Testis (tissue), 3 donors: ENCODE measurements around the gene NUDT5. TPM values are rescaled to one million over a fixed set of nuclear protein-coding genes. Genes with fewer than 3 reads are reported as not detected.

Experiments
- DNase-seq: peaks from one replicate; pipeline ENCODE4 v3.0.0-alpha.2; 2019
- H3K27ac ChIP-seq, 2 donors: fragments of 200-600 bp; sonication (generic); one replicate each; pipeline ENCODE4 v1.5.1; 2019
- H3K27me3 ChIP-seq: fragments of 200-600 bp; sonication (generic); one replicate; pipeline ENCODE4 v1.5.1; 2019
- H3K36me3 ChIP-seq: fragments of 200-600 bp; sonication (generic); one replicate; pipeline ENCODE4 v1.5.1; 2017; ENCODE audit warnings: low read depth; ENCODE audit errors: missing control alignments
- H3K4me1 ChIP-seq: fragments of 200-600 bp; sonication (generic); one replicate; pipeline ENCODE4 v1.5.1; 2019
- H3K4me3 ChIP-seq, 2 donors: fragments of 200-600 bp; sonication (generic); one replicate each; pipeline ENCODE4 v1.5.1; 2017 to 2019
- H3K9me3 ChIP-seq: fragments of 200-600 bp; sonication (generic); one replicate; pipeline ENCODE4 v1.5.1; 2017
- POLR2A ChIP-seq: fragments of 450-650 bp; IDR thresholded peaks from one replicate; pipeline ENCODE4 v1.6.1; 2017; ENCODE audit warnings: antibody characterized with exemption, mild to moderate bottlenecking, moderate library complexity
- WGBS, 2 donors: methylation state at CpG; one replicate each; pipeline ENCODE4 v1.1.5; 2018; 5-methylcytosine and 5-hydroxymethylcytosine counted together
- intact Hi-C: fragments of 100-400 bp; cut with DNase I; formaldehyde crosslinking; loops from one replicate; pipeline ENCODE4 v1.15.1; 2023; ENCODE audit warnings: low total_unique reads
- polyA plus RNA-seq: library from polyadenylated mRNA; stranded (reverse); fragments of 350-450 nt; fragmentation: Illumina TruSeq; extraction: RNeasy Lipid Tissue Mini Kit (QIAGEN cat#74804); gene quantifications from one replicate; pipeline ENCODE4 v1.2.3, GENCODE V29; 2014; ENCODE audit warnings: low read depth, low replicate concordance; ENCODE audit not compliant: insufficient read depth
- total RNA-seq, 2 donors: library from RNA; depleted of rRNA; stranded (reverse); fragments of >200 nt; gene quantifications; one replicate each; pipeline ENCODE4 v1.2.3, GENCODE V29; 2016
- TF ChIP-seq, protein P1 (sequence below), 3 experiments: fragments of 450-650 bp in 2 of 3; fragments of 200-600 bp in 1 of 3; sonication (generic) in 1 of 3; IDR thresholded peaks; one replicate each; pipeline ENCODE4 v1.5.1; 2016 to 2019; ENCODE audit warnings: antibody characterized with exemption in 3 of 3, mild to moderate bottlenecking in 2 of 3, moderate library complexity in 1 of 3

NUDT5 gene
- total and polyA plus RNA-seq, 3 donors from 2014 or later, result 22.0 to 26.5 (median 25.9) TPM

DNA sequence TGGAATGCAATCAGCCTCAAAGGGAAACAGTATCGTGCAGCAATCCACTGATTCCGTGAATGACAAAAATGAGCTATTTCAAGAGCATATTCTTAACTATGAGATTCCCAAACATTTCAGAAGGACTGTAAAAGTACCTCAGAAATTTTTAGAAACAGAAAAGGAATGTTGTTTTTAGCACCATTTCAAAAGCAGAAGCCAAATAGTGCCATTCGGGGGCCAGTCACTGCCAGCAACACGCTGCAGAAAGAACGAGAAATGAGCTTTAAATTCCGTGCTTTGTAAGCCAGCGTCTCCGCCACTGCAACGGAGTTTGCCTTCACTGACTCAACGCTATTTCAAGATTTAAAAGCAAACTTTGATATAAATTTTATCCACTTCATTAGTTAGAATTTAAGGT lies 6.3 kb downstream of the NUDT5 start:
- intact Hi-C loops, result no loop called here
- 95% methylated on average over 10 of the region's 10 CpGs for WGBS, 2 donors
- DNase-seq, result no peak
- H3K4me1 ChIP-seq, result peaks cover 3% of the 10 kb centered on the region
- H3K27me3 ChIP-seq, result no peaks in the 10 kb centered on the region
- H3K9me3 ChIP-seq, result no peaks in the 10 kb centered on the region
- H3K27ac ChIP-seq, result no peak overlapping the region
- H3K36me3 ChIP-seq, result no peaks in the 10 kb centered on the region
- TF ChIP-seq POLR2A, result no peak
- TF ChIP-seq, protein P1, sequence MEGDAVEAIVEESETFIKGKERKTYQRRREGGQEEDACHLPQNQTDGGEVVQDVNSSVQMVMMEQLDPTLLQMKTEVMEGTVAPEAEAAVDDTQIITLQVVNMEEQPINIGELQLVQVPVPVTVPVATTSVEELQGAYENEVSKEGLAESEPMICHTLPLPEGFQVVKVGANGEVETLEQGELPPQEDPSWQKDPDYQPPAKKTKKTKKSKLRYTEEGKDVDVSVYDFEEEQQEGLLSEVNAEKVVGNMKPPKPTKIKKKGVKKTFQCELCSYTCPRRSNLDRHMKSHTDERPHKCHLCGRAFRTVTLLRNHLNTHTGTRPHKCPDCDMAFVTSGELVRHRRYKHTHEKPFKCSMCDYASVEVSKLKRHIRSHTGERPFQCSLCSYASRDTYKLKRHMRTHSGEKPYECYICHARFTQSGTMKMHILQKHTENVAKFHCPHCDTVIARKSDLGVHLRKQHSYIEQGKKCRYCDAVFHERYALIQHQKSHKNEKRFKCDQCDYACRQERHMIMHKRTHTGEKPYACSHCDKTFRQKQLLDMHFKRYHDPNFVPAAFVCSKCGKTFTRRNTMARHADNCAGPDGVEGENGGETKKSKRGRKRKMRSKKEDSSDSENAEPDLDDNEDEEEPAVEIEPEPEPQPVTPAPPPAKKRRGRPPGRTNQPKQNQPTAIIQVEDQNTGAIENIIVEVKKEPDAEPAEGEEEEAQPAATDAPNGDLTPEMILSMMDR (IDR thresholded peaks at IDR 0.05), result no peak
- H3K4me3 ChIP-seq, result no peak overlapping the region

DNA sequence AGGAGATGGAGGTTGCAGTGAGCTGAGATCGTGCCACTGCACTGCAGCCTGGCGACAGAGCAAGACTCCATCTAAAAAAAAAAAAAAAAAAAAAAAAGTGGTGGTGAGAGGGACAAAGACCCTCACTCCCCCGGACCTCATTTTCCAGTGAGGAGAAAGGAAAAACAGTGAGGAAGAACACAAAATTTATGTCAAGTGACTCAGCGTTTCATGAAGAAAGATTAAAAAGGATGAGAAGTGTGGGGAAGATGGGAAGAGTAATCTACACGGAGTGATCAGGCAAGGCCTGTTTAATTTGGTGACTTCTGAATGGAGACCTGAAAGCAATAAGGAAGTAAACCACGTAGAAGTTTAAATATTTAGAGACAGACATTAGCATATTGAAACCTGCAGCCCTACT lies 7.0 kb downstream of the NUDT5 start:
- 86 to 90% methylated on average over 6 of the region's 6 CpGs for WGBS, 2 donors

DNA sequence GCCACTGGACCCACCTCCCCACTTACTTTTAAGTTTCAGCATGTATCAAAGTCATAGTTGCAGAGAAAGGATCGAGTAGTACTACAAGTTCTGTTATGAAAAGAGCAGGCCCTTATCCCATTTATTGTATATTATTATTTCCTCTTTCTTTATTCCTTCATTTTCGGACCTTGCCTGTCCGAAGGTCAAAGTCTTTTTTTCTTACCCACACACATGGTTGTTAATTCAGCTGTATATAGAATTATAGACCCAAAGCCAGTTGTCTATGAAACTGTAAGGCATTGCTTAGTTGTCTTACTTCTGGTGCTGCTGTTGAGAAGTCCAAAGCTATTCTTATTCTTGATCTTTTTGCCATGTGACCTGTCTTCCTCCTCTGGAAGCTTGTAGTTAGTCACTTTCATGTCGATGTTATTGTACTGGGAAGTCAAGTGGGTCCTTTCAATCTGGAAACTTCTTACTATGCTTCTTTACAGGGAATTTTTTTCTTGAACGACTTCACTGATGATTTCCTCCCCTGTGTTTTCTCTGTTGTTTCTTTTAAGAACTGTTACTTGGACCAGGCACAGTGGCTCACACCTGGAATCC lies 8.3 kb downstream of the NUDT5 start:
- Histone ChIP-seq H3K4me1 (no peaks in the 10 kb centered on the region), H3K4me3 (no peak overlapping the region), H3K36me3 (no peaks in the 10 kb centered on the region), H3K9me3 (no peaks in the 10 kb centered on the region), H3K27ac (no peak overlapping the region), H3K27me3 (no peaks in the 10 kb centered on the region)
- intact Hi-C loops, result no loop called here
- WGBS, 2 donors, result 87 to 89% methylated on average over 5 of the region's 5 CpGs
- no peak for DNase-seq
- no peak for TF ChIP-seq POLR2A
- TF ChIP-seq, protein P1 (IDR thresholded peaks at IDR 0.05), result no peak

More for the DNA sequence above, 7.0 kb downstream of the NUDT5 start:
- no peak overlapping the region for H3K27ac ChIP-seq
- H3K4me1 ChIP-seq, result no peaks in the 10 kb centered on the region
- H3K4me3 ChIP-seq, result no peak overlapping the region
- TF ChIP-seq, protein P1 (IDR thresholded peaks at IDR 0.05), result no peak
- TF ChIP-seq POLR2A, result no peak
- H3K36me3 ChIP-seq, result no peaks in the 10 kb centered on the region
- H3K27me3 ChIP-seq, result no peaks in the 10 kb centered on the region
- no peaks in the 10 kb centered on the region for H3K9me3 ChIP-seq
- intact Hi-C loops, result no loop called here
- DNase-seq, result no peak

DNA sequence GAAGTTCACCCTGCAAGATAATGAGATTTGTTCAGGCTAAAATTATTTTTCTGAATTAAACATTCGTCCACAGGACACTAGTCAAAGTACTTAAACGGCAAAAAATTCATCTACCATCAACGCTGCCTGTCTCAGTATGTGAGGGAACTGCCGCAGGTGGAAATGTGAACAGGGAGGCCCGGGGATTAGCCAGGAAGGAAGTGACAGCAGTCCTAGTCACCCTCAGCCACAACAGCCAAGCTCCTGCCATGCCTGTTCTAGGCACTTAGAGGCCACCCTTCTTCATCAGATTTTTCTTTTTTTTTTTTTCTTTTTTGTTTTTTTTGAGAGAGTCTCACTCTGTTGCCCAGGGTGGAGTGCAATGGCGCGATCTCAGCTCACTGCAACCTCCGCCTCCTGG lies 9.4 kb downstream of the NUDT5 start:
- no peaks in the 10 kb centered on the region for H3K4me1 ChIP-seq
- no peaks in the 10 kb centered on the region for H3K36me3 ChIP-seq
- no peak for TF ChIP-seq POLR2A
- TF ChIP-seq, protein P1 (IDR thresholded peaks at IDR 0.05), result no peak
- DNase-seq, result no peak
- no peaks in the 10 kb centered on the region for H3K9me3 ChIP-seq
- H3K27ac ChIP-seq, result no peak overlapping the region
- no peak overlapping the region for H3K4me3 ChIP-seq
- WGBS, 2 donors, result 72 to 79% methylated on average over 8 of the region's 8 CpGs
- no peaks in the 10 kb centered on the region for H3K27me3 ChIP-seq
- intact Hi-C loops, result no loop called here

DNA sequence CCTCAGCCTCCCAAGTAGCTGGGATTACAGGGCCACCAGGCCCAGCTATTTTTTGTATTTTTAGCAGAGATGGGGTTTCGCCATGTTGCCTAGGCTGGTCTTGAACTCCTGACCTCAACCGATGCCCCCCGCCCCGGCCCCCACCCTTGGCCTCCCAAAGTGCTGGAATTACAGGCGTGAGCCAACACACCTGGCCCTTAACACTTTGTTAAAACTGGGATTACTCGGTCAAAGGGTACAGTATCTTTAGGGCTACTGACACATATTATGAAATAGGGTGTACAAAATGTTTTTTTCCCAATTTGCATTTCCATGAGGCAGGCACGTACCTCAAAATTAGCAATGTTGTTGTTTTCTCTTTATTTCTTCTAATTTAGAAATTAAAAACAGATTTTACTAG lies 11.5 kb downstream of the NUDT5 start:
- no peak for TF ChIP-seq POLR2A
- TF ChIP-seq, protein P1 (IDR thresholded peaks at IDR 0.05), result no peak
- no peaks in the 10 kb centered on the region for H3K27me3 ChIP-seq
- intact Hi-C loops, result no loop called here
- DNase-seq, result no peak
- H3K36me3 ChIP-seq, result no peaks in the 10 kb centered on the region
- no peaks in the 10 kb centered on the region for H3K9me3 ChIP-seq
- H3K4me1 ChIP-seq, result no peaks in the 10 kb centered on the region
- WGBS, 2 donors, result 93 to 99% methylated on average over 7 of the region's 7 CpGs
- H3K27ac ChIP-seq, result no peak overlapping the region
- H3K4me3 ChIP-seq, result no peak overlapping the region
